Uterus (tissue), 2 donors: ENCODE measurements around the gene TTC22.

Experiments used
- POLR2A ChIP-seq, 2 donors: fragments of 450-650 bp; IDR thresholded peaks; one replicate each; pipeline ENCODE4 v1.6.1; 2016; ENCODE audit warnings: antibody characterized with exemption in 2 of 2, mild to moderate bottlenecking in 1 of 2, moderate library complexity in 1 of 2
- TF ChIP-seq, protein P1 (sequence below), 4 experiments: fragments of 200-600 bp in 2 of 4; fragments of 450-650 bp in 2 of 4; sonication (generic) in 2 of 4; IDR thresholded peaks; one replicate each; pipeline ENCODE4 v1.5.1; 2016 to 2019; ENCODE audit warnings: antibody characterized with exemption in 4 of 4, mild to moderate bottlenecking in 2 of 4, moderate library complexity in 1 of 4

DNA sequence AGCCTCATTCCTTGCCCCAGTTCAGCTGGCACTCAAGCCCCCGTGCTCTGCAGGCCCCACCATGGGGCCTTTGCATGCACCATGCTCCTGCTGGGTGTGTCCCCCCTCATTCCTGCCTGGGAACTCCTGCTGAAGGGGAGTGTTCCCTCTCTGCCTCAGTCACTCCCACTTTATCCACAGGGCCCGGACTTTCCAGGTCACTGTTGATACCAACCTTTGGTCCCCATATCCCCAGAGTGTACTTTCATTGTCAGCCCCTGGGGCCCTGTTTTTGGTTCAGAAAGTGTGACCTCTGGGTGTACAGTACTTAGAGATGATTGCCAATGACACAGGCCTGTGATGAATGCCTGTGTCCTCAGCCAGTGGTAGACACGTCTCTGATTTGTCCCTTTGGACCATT is 2.9 kb downstream of the TTC22 start:
- no peak for TF ChIP-seq POLR2A (IDR thresholded peaks at IDR 0.05)
- TF ChIP-seq, protein P1, sequence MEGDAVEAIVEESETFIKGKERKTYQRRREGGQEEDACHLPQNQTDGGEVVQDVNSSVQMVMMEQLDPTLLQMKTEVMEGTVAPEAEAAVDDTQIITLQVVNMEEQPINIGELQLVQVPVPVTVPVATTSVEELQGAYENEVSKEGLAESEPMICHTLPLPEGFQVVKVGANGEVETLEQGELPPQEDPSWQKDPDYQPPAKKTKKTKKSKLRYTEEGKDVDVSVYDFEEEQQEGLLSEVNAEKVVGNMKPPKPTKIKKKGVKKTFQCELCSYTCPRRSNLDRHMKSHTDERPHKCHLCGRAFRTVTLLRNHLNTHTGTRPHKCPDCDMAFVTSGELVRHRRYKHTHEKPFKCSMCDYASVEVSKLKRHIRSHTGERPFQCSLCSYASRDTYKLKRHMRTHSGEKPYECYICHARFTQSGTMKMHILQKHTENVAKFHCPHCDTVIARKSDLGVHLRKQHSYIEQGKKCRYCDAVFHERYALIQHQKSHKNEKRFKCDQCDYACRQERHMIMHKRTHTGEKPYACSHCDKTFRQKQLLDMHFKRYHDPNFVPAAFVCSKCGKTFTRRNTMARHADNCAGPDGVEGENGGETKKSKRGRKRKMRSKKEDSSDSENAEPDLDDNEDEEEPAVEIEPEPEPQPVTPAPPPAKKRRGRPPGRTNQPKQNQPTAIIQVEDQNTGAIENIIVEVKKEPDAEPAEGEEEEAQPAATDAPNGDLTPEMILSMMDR (IDR thresholded peaks at IDR 0.05) = no peak
